ENCODE results near the gene LRP1.
A peak's percentile ranks its signal among the peaks of the same experiment; 100 is the strongest.

The LRP1 gene

GRCh38 chr12:57176846-57177245 lies 48.6 kb downstream of the LRP1 start:
- TF ChIP-seq CTCF (IDR thresholded peaks at IDR 0.05; ENCODE audit: low read depth, low read length) (no peak), POLR2A (IDR thresholded peaks at IDR 0.05; ENCODE audit: extremely low read depth, insufficient read length) (no peak), MAX (IDR thresholded peaks at IDR 0.05; ENCODE audit: low read depth, low read length) (no peak), MYC (IDR thresholded peaks at IDR 0.05; ENCODE audit: low read depth, low read length) (no peak)
- no peak for DNase-seq (ENCODE audit: low read depth)
- no peak overlapping the region for H3K4me3 ChIP-seq (ENCODE audit: low read depth, low read length)

GRCh38 chr12:57177354-57177753 lies 49.1 kb downstream of the LRP1 start:
- TF ChIP-seq MAX (IDR thresholded peaks at IDR 0.05; ENCODE audit: low read depth, low read length) (no peak), CTCF (IDR thresholded peaks at IDR 0.05; ENCODE audit: low read depth, low read length) (no peak), POLR2A (IDR thresholded peaks at IDR 0.05; ENCODE audit: extremely low read depth, insufficient read length) (no peak)
- no peak for DNase-seq (ENCODE audit: low read depth)
- no peak overlapping the region for H3K4me3 ChIP-seq (ENCODE audit: low read depth, low read length)

- DNase-seq (ENCODE audit: low read depth) = peak; percentile 47
- no peak for TF ChIP-seq POLR2A (IDR thresholded peaks at IDR 0.05; ENCODE audit: extremely low read depth, insufficient read length)
- TF ChIP-seq MYC (IDR thresholded peaks at IDR 0.05; ENCODE audit: low read depth, low read length) = no peak
- TF ChIP-seq MAX (IDR thresholded peaks at IDR 0.05; ENCODE audit: low read depth, low read length) = no peak
- no peak for TF ChIP-seq CTCF (IDR thresholded peaks at IDR 0.05; ENCODE audit: low read depth, low read length)
- no peak overlapping the region for H3K4me3 ChIP-seq (ENCODE audit: low read depth, low read length)
These were observed 49.9 kb downstream of the LRP1 start for GRCh38 chr12:57178213-57178612.

GRCh38 chr12:57179331-57180086 lies 51.2 kb downstream of the LRP1 start:
- no peak for TF ChIP-seq CTCF (IDR thresholded peaks at IDR 0.05; ENCODE audit: low read depth, low read length)
- no peak for TF ChIP-seq MYC (IDR thresholded peaks at IDR 0.05; ENCODE audit: low read depth, low read length)
- TF ChIP-seq POLR2A (IDR thresholded peaks at IDR 0.05; ENCODE audit: extremely low read depth, insufficient read length) = no peak
- TF ChIP-seq MAX (IDR thresholded peaks at IDR 0.05; ENCODE audit: low read depth, low read length) = no peak
- no peak overlapping the region for H3K4me3 ChIP-seq (ENCODE audit: low read depth, low read length)
- no peak for DNase-seq (ENCODE audit: low read depth)

GRCh38 chr12:57180321-57180989 lies 52.2 kb downstream of the LRP1 start:
- no peak overlapping the region for H3K4me3 ChIP-seq (ENCODE audit: low read depth, low read length)
- no peak for TF ChIP-seq POLR2A (IDR thresholded peaks at IDR 0.05; ENCODE audit: extremely low read depth, insufficient read length)
- no peak for TF ChIP-seq MAX (IDR thresholded peaks at IDR 0.05; ENCODE audit: low read depth, low read length)
- TF ChIP-seq MYC (IDR thresholded peaks at IDR 0.05; ENCODE audit: low read depth, low read length) = no peak
- TF ChIP-seq CTCF (IDR thresholded peaks at IDR 0.05; ENCODE audit: low read depth, low read length) = no peak
- DNase-seq (ENCODE audit: low read depth) = no peak
